H1 (cell line): Measurements from ENCODE around the gene BTD.

Experiments used
- BACH1 ChIP-seq: IDR thresholded peaks from 2 replicates; pipeline ENCODE4 v1.6.1; 2012; ENCODE audit warnings: low read length, improper control_type of control experiment
- BRCA1 ChIP-seq: IDR thresholded peaks from 2 replicates; pipeline ENCODE4 v1.6.1; 2012; ENCODE audit warnings: low read depth, low read length, improper control_type of control experiment
- EP300 ChIP-seq, 2 experiments: IDR thresholded peaks; 1 replicate in 1 of 2; 2 replicates in 1 of 2; pipeline ENCODE4 v1.6.1; 2011 to 2012; ENCODE audit warnings: low read depth in 2 of 2, low read length in 2 of 2, mild to moderate bottlenecking in 2 of 2, borderline replicate concordance in 1 of 2, inconsistent platforms in 1 of 2, moderate library complexity in 1 of 2
- EZH2 ChIP-seq: fragments of 200-600 bp; sonication (generic); IDR thresholded peaks from 2 replicates; pipeline ENCODE4 v1.7.1; 2012; ENCODE audit warnings: low read depth, mild to moderate bottlenecking, moderate library complexity, low read length, inconsistent platforms; ENCODE audit not compliant: severe bottlenecking
- POLR2A ChIP-seq, 2 experiments: IDR thresholded peaks; 1 replicate in 1 of 2; 2 replicates in 1 of 2; pipeline ENCODE4 v1.6.1; 2011; ENCODE audit warnings: low read depth in 2 of 2, low read length in 2 of 2, mild to moderate bottlenecking in 2 of 2; ENCODE audit errors: control extremely low read depth in 1 of 2
- POLR2AphosphoS5 ChIP-seq: IDR thresholded peaks from 2 replicates; pipeline ENCODE4 v1.6.1; 2011; ENCODE audit warnings: low read depth, low read length
- SP1 ChIP-seq: IDR thresholded peaks from 2 replicates; pipeline ENCODE4 v1.6.1; 2011; ENCODE audit warnings: low read depth, low read length
- TAF1 ChIP-seq: IDR thresholded peaks from 2 replicates; pipeline ENCODE4 v1.6.1; 2011; ENCODE audit warnings: mild to moderate bottlenecking, low read depth, low read length
- TF ChIP-seq, protein P1 (sequence below), 3 experiments: IDR thresholded peaks; 1 replicate in 2 of 3; 2 replicates in 1 of 3; pipeline versions ENCODE4 v1.5.1 to v1.6.1; 2011; ENCODE audit warnings: low read length in 3 of 3, mild to moderate bottlenecking in 3 of 3, inconsistent platforms in 2 of 3, low read depth in 1 of 3, moderate library complexity in 1 of 3; ENCODE audit not compliant: insufficient read depth in 1 of 3; ENCODE audit errors: control extremely low read depth in 1 of 3
- TF ChIP-seq, protein P2 (sequence below): IDR thresholded peaks from 2 replicates; pipeline ENCODE4 v1.6.1; 2011; ENCODE audit warnings: low read length, improper control_type of control experiment

DNA sequence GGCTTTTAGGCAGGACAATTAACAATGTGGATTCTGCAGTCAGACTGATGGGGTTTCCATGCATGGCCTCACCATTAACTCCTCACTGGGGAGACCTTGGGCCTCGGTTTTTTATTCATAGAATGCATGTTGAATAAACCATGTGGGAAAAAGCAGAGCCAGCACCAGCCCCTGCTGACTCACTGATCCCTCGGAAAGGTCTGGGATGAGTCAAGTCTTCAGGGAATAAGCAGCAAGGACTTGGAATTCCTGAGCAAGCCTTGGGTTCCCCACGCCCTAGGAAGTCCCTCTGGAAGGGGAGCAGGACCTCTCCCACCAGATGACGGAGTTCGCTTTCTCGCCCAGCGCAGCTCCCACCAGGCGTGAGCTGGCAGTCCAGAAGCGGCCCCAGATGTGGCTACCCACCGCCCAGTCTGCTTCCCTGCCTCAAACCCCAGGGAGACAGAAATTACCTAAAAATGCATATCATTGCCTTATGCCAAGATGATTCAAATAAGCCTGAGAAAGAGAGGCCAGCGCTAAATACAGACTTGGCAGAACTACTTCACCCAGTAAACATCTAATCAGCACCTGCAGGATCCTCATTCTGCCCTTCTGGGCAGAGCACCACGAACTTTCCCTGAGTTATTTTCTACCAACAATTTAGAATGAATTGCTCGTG is 45.4 kb downstream of the BTD start:
- TF ChIP-seq BACH1: 0 out of 2 replicates have a peak, but pooled peaks have one; percentile 31
- TF ChIP-seq, protein P1, sequence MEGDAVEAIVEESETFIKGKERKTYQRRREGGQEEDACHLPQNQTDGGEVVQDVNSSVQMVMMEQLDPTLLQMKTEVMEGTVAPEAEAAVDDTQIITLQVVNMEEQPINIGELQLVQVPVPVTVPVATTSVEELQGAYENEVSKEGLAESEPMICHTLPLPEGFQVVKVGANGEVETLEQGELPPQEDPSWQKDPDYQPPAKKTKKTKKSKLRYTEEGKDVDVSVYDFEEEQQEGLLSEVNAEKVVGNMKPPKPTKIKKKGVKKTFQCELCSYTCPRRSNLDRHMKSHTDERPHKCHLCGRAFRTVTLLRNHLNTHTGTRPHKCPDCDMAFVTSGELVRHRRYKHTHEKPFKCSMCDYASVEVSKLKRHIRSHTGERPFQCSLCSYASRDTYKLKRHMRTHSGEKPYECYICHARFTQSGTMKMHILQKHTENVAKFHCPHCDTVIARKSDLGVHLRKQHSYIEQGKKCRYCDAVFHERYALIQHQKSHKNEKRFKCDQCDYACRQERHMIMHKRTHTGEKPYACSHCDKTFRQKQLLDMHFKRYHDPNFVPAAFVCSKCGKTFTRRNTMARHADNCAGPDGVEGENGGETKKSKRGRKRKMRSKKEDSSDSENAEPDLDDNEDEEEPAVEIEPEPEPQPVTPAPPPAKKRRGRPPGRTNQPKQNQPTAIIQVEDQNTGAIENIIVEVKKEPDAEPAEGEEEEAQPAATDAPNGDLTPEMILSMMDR (IDR thresholded peaks at IDR 0.05; ENCODE audit: control extremely low read depth in 1 of 3, insufficient read depth in 1 of 3, low read depth in 1 of 3, low read length in 3 of 3): no peak
- no peak for TF ChIP-seq TAF1
- TF ChIP-seq POLR2AphosphoS5: no peak
- no peak for TF ChIP-seq SP1
- TF ChIP-seq EZH2: no peak
- no peak for TF ChIP-seq EP300 (IDR thresholded peaks at IDR 0.05; ENCODE audit: borderline replicate concordance in 1 of 2, low read depth in 2 of 2, low read length in 2 of 2)
- TF ChIP-seq, protein P2, sequence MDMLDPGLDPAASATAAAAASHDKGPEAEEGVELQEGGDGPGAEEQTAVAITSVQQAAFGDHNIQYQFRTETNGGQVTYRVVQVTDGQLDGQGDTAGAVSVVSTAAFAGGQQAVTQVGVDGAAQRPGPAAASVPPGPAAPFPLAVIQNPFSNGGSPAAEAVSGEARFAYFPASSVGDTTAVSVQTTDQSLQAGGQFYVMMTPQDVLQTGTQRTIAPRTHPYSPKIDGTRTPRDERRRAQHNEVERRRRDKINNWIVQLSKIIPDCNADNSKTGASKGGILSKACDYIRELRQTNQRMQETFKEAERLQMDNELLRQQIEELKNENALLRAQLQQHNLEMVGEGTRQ: no peak
- TF ChIP-seq POLR2A (IDR thresholded peaks at IDR 0.05; ENCODE audit: control extremely low read depth in 1 of 2, low read depth in 2 of 2, low read length in 2 of 2): no peak
- TF ChIP-seq BRCA1: no peak
